K562 (cell line): ENCODE data around the gene CCR6. TPM values are rescaled to one million over a fixed set of nuclear protein-coding genes. Genes with fewer than 3 reads are reported as not detected.

Experiments
- ARHGAP35 ChIP-seq: fragments of 450-650 bp; IDR thresholded peaks from 2 replicates; pipeline ENCODE4 v1.6.1; 2018; ENCODE audit not compliant: partially characterized antibody
- ARID4B ChIP-seq: sonication (generic); formaldehyde crosslinking; IDR thresholded peaks from 2 replicates; pipeline ENCODE4 v1.8.0; 2022; ENCODE audit warnings: mild to moderate bottlenecking, missing genetic modification reagents
- CHD7 ChIP-seq: fragments of 200-600 bp; sonication (generic); IDR thresholded peaks from one replicate; pipeline ENCODE4 v1.6.1; 2012; ENCODE audit warnings: mild to moderate bottlenecking, low read depth, low read length, inconsistent platforms
- DACH1 ChIP-seq: fragments of 450-650 bp; IDR thresholded peaks from 2 replicates; pipeline ENCODE4 v1.6.1; 2018; ENCODE audit not compliant: partially characterized antibody
- ETS2 ChIP-seq: IDR thresholded peaks from 2 replicates; pipeline ENCODE4 v1.6.1; 2016; ENCODE audit warnings: borderline replicate concordance, missing genetic modification characterization, mild to moderate bottlenecking, moderate library complexity, missing compliant biosample characterization; ENCODE audit not compliant: poor library complexity, severe bottlenecking
- KLF6 ChIP-seq: fragments of 250-450 bp; sonication (Bioruptor Pico); IDR thresholded peaks from 2 replicates; pipeline ENCODE4 v1.4.0; 2020; ENCODE audit warnings: mild to moderate bottlenecking, moderate library complexity, borderline replicate concordance
- RFX1 ChIP-seq: fragments of 450-650 bp; IDR thresholded peaks from 2 replicates; pipeline ENCODE4 v1.6.1; 2016; ENCODE audit warnings: mild to moderate bottlenecking, moderate library complexity
- RNF219 ChIP-seq: fragments of 250-450 bp; sonication (Bioruptor Pico); IDR thresholded peaks from 2 replicates; pipeline ENCODE4 v1.5.0; 2022; ENCODE audit warnings: mild to moderate bottlenecking
- STAG1 ChIP-seq: sonication (generic); formaldehyde crosslinking; IDR thresholded peaks from 2 replicates; pipeline ENCODE4 v1.5.0; 2020; ENCODE audit warnings: missing genetic modification reagents, borderline replicate concordance
- TBL1XR1 ChIP-seq, 2 experiments: IDR thresholded peaks; 2 replicates each; pipeline ENCODE4 v1.6.1; 2012; ENCODE audit warnings: improper control_type of control experiment in 2 of 2, low read length in 2 of 2, mild to moderate bottlenecking in 1 of 2
- polyA plus RNA-seq, 8 experiments: library from polyadenylated mRNA; depleted of rRNA in 4 of 8; stranded (reverse) in 5 of 8; unstranded in 3 of 8; fragments of >200 nt; fragmentation: Nextera tagmentation in 2 of 8; fragmentation: Illumina TruSeq in 1 of 8; extraction: Ambion mirVana in 2 of 8; extraction: Trizol in 1 of 8; gene quantifications; 2 replicates each; pipeline versions ENCODE4 v1.2.1 to v1.2.3, GENCODE V29; 2011 to 2014; ENCODE audit warnings: inconsistent platforms in 1 of 8, missing spikeins in 1 of 8
- total RNA-seq, 7 experiments: library from RNA; depleted of rRNA in 6 of 7; stranded (reverse); fragments of >200 nt in 6 of 7; fragmentation: Illumina TruSeq in 2 of 7; extraction: Trizol in 2 of 7; gene quantifications; 2 replicates each; pipeline versions ENCODE4 v1.2.1 to v1.2.3, GENCODE V29; 2011 to 2021; ENCODE audit warnings: low replicate concordance in 1 of 7

CCR6 gene
- total and polyA plus RNA-seq, 9 of the 15 experiments (the other 6 are each of a cell fraction or from before 2014, with no cell fraction given), result not detected

- TF ChIP-seq ARID4B (CRISPR knock-in tag) (no peak), ETS2 (tag) (no peak), CHD7 (no peak), STAG1 (no peak), DACH1 (no peak), TBL1XR1 (IDR thresholded peaks at IDR 0.05; ENCODE audit: low read length in 2 of 2) (no peak), ARHGAP35 (no peak), KLF6 (CRISPR knock-in tag) (peak; percentile 35; the same call in 1 of the 2 replicates), RNF219 (CRISPR knock-in tag) (no peak), RFX1 (no peak)
Measured at GRCh38 chr6:167100241-167100674, 22.6 kb upstream of the CCR6 start (continued).
